Breast epithelium (tissue), 4 donors: ENCODE data around the gene ATP5F1B. TPM values are rescaled to one million over a fixed set of nuclear protein-coding genes. Genes with fewer than 3 reads are reported as not detected.
A peak's percentile ranks its signal among the peaks of the same experiment; 100 is the strongest.

Experiments
- DNase-seq, 2 donors: peaks; one replicate each; pipeline ENCODE4 v3.0.0-alpha.2; 2019; ENCODE audit warnings: low spot score in 2 of 2
- H3K27ac ChIP-seq, 2 donors: fragments of 200-600 bp; sonication (generic) in 1 of 2; one replicate each; pipeline ENCODE4 v1.5.1; 2016 to 2019; ENCODE audit warnings: mild to moderate bottlenecking in 1 of 2
- H3K27me3 ChIP-seq, 2 donors: fragments of 200-600 bp; sonication (generic) in 1 of 2; one replicate each; pipeline versions ENCODE4 v1.5.1 to v1.6.0; 2017 to 2019; ENCODE audit warnings: control low read depth in 1 of 2, mild to moderate bottlenecking in 1 of 2
- H3K36me3 ChIP-seq: fragments of 200-600 bp; one replicate; pipeline ENCODE4 v1.5.1; 2019
- H3K4me1 ChIP-seq, 2 donors: fragments of 200-600 bp; sonication (generic); one replicate each; pipeline ENCODE4 v1.5.1; 2016 to 2019; ENCODE audit warnings: control low read depth in 1 of 2
- H3K4me3 ChIP-seq, 3 donors: fragments of 200-600 bp; sonication (generic); 1 replicate in 2 of 3; 2 replicates in 1 of 3; pipeline ENCODE4 v1.5.1; 2016 to 2019; ENCODE audit warnings: mild to moderate bottlenecking in 3 of 3, moderate library complexity in 2 of 3
- H3K9me3 ChIP-seq, 2 donors: fragments of 200-600 bp; sonication (generic) in 1 of 2; one replicate each; pipeline ENCODE4 v1.5.1; 2016 to 2019; ENCODE audit warnings: control low read depth in 1 of 2
- CTCF ChIP-seq, 3 donors: fragments of 450-650 bp; IDR thresholded peaks; one replicate each; pipeline ENCODE4 v1.5.1; 2016 to 2017; ENCODE audit warnings: antibody characterized with exemption in 3 of 3, mild to moderate bottlenecking in 3 of 3, moderate library complexity in 3 of 3
- POLR2A ChIP-seq: fragments of 450-650 bp; IDR thresholded peaks from one replicate; pipeline ENCODE4 v1.6.1; 2016; ENCODE audit warnings: antibody characterized with exemption, mild to moderate bottlenecking, moderate library complexity
- POLR2AphosphoS5 ChIP-seq, 3 donors: sonication (generic); formaldehyde crosslinking; IDR thresholded peaks; one replicate each; pipeline ENCODE4 v1.6.1; 2017; ENCODE audit warnings: antibody characterized with exemption in 3 of 3
- intact Hi-C: fragments of 100-400 bp; cut with DNase I; formaldehyde crosslinking; loops from one replicate; pipeline ENCODE4 v1.15.1; 2023; ENCODE audit warnings: low total_unique reads
- total RNA-seq, 3 donors: library from RNA; depleted of rRNA; stranded (reverse); fragments of >200 nt; gene quantifications; one replicate each; pipeline ENCODE4 v1.1.0, GENCODE V29; 2016

The ATP5F1B gene
- total RNA-seq = 100 to 1,000 TPM; 310 to 369 (median 328) TPM

GRCh38 chr12:56645717-56646446, at the start of gene ATP5F1B:
ATP5F1B (minus strand) TSS chr12:56645984; CDS start chr12:56645963, 21 bp downstream.
- H3K27me3 ChIP-seq = no peaks in the 10 kb centered on the region
- peaks cover 10% of the 10 kb centered on the region for H3K36me3 ChIP-seq
- TF ChIP-seq CTCF (IDR thresholded peaks at IDR 0.05) (peak in 1 of 3 donors; percentile 19), POLR2A (peak; percentile 92), POLR2AphosphoS5 (IDR thresholded peaks at IDR 0.05) (peak; percentile 88 to 98 (median 94))
- peak within 1 kb of the TSS; percentile 90 to 97 (median 91) for H3K4me3 ChIP-seq
- H3K27ac ChIP-seq = peak within 1 kb of the TSS; percentile 92 to 94
- peak; percentile 89 to 98 for DNase-seq
- intact Hi-C loops = no loop called here
- peaks cover 0 to 3% of the 10 kb centered on the region in 2 donors for H3K4me1 ChIP-seq
- H3K9me3 ChIP-seq = no peaks in the 10 kb centered on the region

GRCh38 chr12:56694161-56694560, 48.4 kb upstream of the ATP5F1B start:
- Histone ChIP-seq H3K4me3 (no peak overlapping the region), H3K27me3 (no peaks in the 10 kb centered on the region), H3K4me1 (no peaks in the 10 kb centered on the region), H3K36me3 (no peaks in the 10 kb centered on the region), H3K9me3 (no peaks in the 10 kb centered on the region), H3K27ac (no peak overlapping the region)
- intact Hi-C loops = no loop called here
- no peak for TF ChIP-seq CTCF (IDR thresholded peaks at IDR 0.05)
- no peak for TF ChIP-seq POLR2A
- no peak for TF ChIP-seq POLR2AphosphoS5 (IDR thresholded peaks at IDR 0.05)
- DNase-seq = peak in 1 of 2 donors; percentile 2

- Histone ChIP-seq H3K4me1 (peaks cover 0 to 4% of the 10 kb centered on the region in 2 donors), H3K27ac (peak overlapping the region; percentile 100), H3K9me3 (no peaks in the 10 kb centered on the region), H3K4me3 (peak overlapping the region; percentile 82 to 99 (median 97)), H3K27me3 (no peaks in the 10 kb centered on the region), H3K36me3 (no peaks in the 10 kb centered on the region)
- intact Hi-C loops = loop anchor here (10.0 kb wide), 1 partner anchor 54 kb away; the partner anchor contains the start of gene BAZ2A
- DNase-seq = no peak
- TF ChIP-seq CTCF (IDR thresholded peaks at IDR 0.05) = no peak
- no peak for TF ChIP-seq POLR2A
- no peak for TF ChIP-seq POLR2AphosphoS5 (IDR thresholded peaks at IDR 0.05)
Measured at GRCh38 chr12:56688846-56689109, 43.0 kb upstream of the ATP5F1B start.

GRCh38 chr12:56688129-56688845, 42.5 kb upstream of the ATP5F1B start, which contains the start of gene PTGES3:
PTGES3 (minus strand) TSS chr12:56688284; CDS start chr12:56687999, 285 bp downstream.
- DNase-seq = peak; percentile 97
- H3K4me3 ChIP-seq = peak within 1 kb of the TSS; percentile 82 to 99 (median 97)
- no peaks in the 10 kb centered on the region for H3K9me3 ChIP-seq
- peak; percentile 78 for TF ChIP-seq POLR2A
- peak; percentile 89 to 98 (median 92) for TF ChIP-seq POLR2AphosphoS5 (IDR thresholded peaks at IDR 0.05)
- TF ChIP-seq CTCF (IDR thresholded peaks at IDR 0.05) = no peak
- intact Hi-C loops = loop anchor here (10.0 kb wide), 1 partner anchor 53 kb away; the partner anchor contains the start of gene BAZ2A
- H3K36me3 ChIP-seq = no peaks in the 10 kb centered on the region
- peak within 1 kb of the TSS; percentile 100 for H3K27ac ChIP-seq
- H3K4me1 ChIP-seq = peaks cover 0 to 4% of the 10 kb centered on the region in 2 donors
- no peaks in the 10 kb centered on the region for H3K27me3 ChIP-seq
